ENCODE data around the gene ALKBH8.

DNA sequence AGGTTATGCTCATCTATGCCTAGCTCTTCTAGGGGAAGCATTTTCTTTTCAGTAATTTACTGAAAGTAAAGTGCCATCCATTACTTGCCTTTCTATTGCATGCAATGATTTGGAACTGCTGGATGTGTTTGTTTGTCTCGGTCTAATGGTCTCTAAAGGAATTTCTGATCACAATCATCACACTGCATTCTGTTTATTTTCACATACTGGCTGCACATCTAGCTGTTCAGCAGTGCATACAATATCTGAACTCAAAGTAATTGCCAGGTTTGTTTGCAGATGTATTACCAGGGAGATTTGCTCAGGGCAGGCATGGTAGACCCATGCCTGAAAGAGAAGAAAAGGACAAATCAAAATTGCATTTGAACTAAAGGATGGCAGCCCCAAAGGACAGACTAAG, 71.5 kb downstream of the ALKBH8 start:
- TF ChIP-seq, protein P1, sequence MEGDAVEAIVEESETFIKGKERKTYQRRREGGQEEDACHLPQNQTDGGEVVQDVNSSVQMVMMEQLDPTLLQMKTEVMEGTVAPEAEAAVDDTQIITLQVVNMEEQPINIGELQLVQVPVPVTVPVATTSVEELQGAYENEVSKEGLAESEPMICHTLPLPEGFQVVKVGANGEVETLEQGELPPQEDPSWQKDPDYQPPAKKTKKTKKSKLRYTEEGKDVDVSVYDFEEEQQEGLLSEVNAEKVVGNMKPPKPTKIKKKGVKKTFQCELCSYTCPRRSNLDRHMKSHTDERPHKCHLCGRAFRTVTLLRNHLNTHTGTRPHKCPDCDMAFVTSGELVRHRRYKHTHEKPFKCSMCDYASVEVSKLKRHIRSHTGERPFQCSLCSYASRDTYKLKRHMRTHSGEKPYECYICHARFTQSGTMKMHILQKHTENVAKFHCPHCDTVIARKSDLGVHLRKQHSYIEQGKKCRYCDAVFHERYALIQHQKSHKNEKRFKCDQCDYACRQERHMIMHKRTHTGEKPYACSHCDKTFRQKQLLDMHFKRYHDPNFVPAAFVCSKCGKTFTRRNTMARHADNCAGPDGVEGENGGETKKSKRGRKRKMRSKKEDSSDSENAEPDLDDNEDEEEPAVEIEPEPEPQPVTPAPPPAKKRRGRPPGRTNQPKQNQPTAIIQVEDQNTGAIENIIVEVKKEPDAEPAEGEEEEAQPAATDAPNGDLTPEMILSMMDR (IDR thresholded peaks at IDR 0.05; ENCODE audit: poor library complexity), result no peak
- TF ChIP-seq EZH2phosphoT487 (IDR thresholded peaks at IDR 0.05; ENCODE audit: low read depth, severe bottlenecking, unreplicated experiment), result no peak

All from hepatocyte (in vitro differentiated cells).